Liver (tissue), 9 donors: ENCODE results near the gene SYF2. TPM values are rescaled to one million over a fixed set of nuclear protein-coding genes. Genes with fewer than 3 reads are reported as not detected.

Experiments
- DNase-seq: peaks from one replicate; pipeline ENCODE4 v3.0.0-alpha.2; 2017; ENCODE audit warnings: low spot score
- H3K27ac ChIP-seq, 2 donors: one replicate each; pipeline ENCODE4 v1.7.0; 2013; ENCODE audit warnings: inconsistent platforms in 2 of 2, low read length in 2 of 2, control low read depth in 1 of 2, low read depth in 1 of 2, mild to moderate bottlenecking in 1 of 2
- H3K27me3 ChIP-seq, 4 donors: one replicate each; pipeline versions ENCODE4 v1.6.1 to v1.7.0; 2013; ENCODE audit warnings: low read length in 3 of 4, inconsistent platforms in 1 of 4, mild to moderate bottlenecking in 1 of 4, moderate library complexity in 1 of 4; ENCODE audit not compliant: control insufficient read depth in 4 of 4, insufficient read depth in 4 of 4
- H3K36me3 ChIP-seq, 4 donors: one replicate each; pipeline versions ENCODE4 v1.6.1 to v1.7.0; 2013; ENCODE audit warnings: low read length in 3 of 4, mild to moderate bottlenecking in 3 of 4, low read depth in 1 of 4, moderate library complexity in 1 of 4; ENCODE audit not compliant: control insufficient read depth in 4 of 4, insufficient read depth in 3 of 4
- H3K4me1 ChIP-seq, 4 donors: one replicate each; pipeline versions ENCODE4 v1.6.1 to v1.7.0; 2013; ENCODE audit warnings: low read length in 3 of 4, mild to moderate bottlenecking in 3 of 4, moderate library complexity in 1 of 4; ENCODE audit not compliant: control insufficient read depth in 4 of 4, insufficient read depth in 4 of 4
- H3K4me3 ChIP-seq, 3 donors: one replicate each; pipeline versions ENCODE4 v1.6.1 to v1.7.0; 2013; ENCODE audit warnings: low read length in 3 of 3, control low read depth in 1 of 3, low read depth in 1 of 3, mild to moderate bottlenecking in 1 of 3
- H3K9ac ChIP-seq, 2 donors: one replicate each; pipeline ENCODE4 v1.7.0; 2013; ENCODE audit warnings: low read length in 2 of 2, mild to moderate bottlenecking in 2 of 2, moderate library complexity in 2 of 2, control low read depth in 1 of 2, low read depth in 1 of 2
- H3K9me3 ChIP-seq, 4 donors: one replicate each; pipeline versions ENCODE4 v1.6.1 to v1.7.0; 2013; ENCODE audit warnings: low read length in 3 of 4; ENCODE audit not compliant: control insufficient read depth in 4 of 4
- ATF3 ChIP-seq: IDR thresholded peaks from 2 replicates; pipeline ENCODE4 v1.6.1; 2016; ENCODE audit warnings: antibody characterized with exemption
- EGR1 ChIP-seq, 2 donors: IDR thresholded peaks; 2 replicates each; pipeline ENCODE4 v1.6.1; 2016 to 2018; ENCODE audit warnings: antibody characterized with exemption in 2 of 2, low read depth in 2 of 2
- FOXA1 ChIP-seq: IDR thresholded peaks from 2 replicates; pipeline ENCODE4 v1.6.1; 2016; ENCODE audit warnings: antibody characterized with exemption
- FOXA2 ChIP-seq: IDR thresholded peaks from 2 replicates; pipeline ENCODE4 v1.6.1; 2016; ENCODE audit warnings: antibody characterized with exemption
- GABPA ChIP-seq, 2 donors: IDR thresholded peaks in 1 of 2; conservative IDR thresholded peaks in 1 of 2; 2 replicates each; pipeline ENCODE4 v1.6.1; 2016; ENCODE audit warnings: antibody characterized with exemption in 2 of 2, mild to moderate bottlenecking in 1 of 2, moderate library complexity in 1 of 2
- HNF4A ChIP-seq, 2 donors: conservative IDR thresholded peaks; 2 replicates each; pipeline ENCODE4 v1.6.1; 2016; ENCODE audit warnings: antibody characterized with exemption in 2 of 2, mild to moderate bottlenecking in 2 of 2
- HNF4G ChIP-seq: IDR thresholded peaks from 2 replicates; pipeline ENCODE4 v1.6.1; 2016; ENCODE audit warnings: antibody characterized with exemption
- JUND ChIP-seq, 2 donors: IDR thresholded peaks; 2 replicates each; pipeline ENCODE4 v1.6.1; 2016; ENCODE audit warnings: antibody characterized with exemption in 2 of 2
- MAX ChIP-seq: IDR thresholded peaks from 2 replicates; pipeline ENCODE4 v1.6.1; 2016; ENCODE audit warnings: antibody characterized with exemption
- NR2F2 ChIP-seq: IDR thresholded peaks from 2 replicates; pipeline ENCODE4 v1.6.1; 2016; ENCODE audit warnings: antibody characterized with exemption
- RAD21 ChIP-seq, 2 donors: IDR thresholded peaks; 2 replicates each; pipeline ENCODE4 v1.6.1; 2016; ENCODE audit warnings: antibody characterized with exemption in 2 of 2, mild to moderate bottlenecking in 2 of 2
- REST ChIP-seq: IDR thresholded peaks from 2 replicates; pipeline ENCODE4 v1.6.1; 2016; ENCODE audit warnings: antibody characterized with exemption, mild to moderate bottlenecking
- RXRA ChIP-seq, 2 donors: IDR thresholded peaks; 2 replicates each; pipeline ENCODE4 v1.6.1; 2017 to 2018; ENCODE audit warnings: antibody characterized with exemption in 2 of 2, mild to moderate bottlenecking in 1 of 2
- SP1 ChIP-seq: IDR thresholded peaks from 2 replicates; pipeline ENCODE4 v1.6.1; 2018; ENCODE audit warnings: antibody characterized with exemption, mild to moderate bottlenecking
- TAF1 ChIP-seq: conservative IDR thresholded peaks from 2 replicates; pipeline ENCODE4 v1.6.1; 2016; ENCODE audit warnings: antibody characterized with exemption, mild to moderate bottlenecking
- YY1 ChIP-seq: IDR thresholded peaks from 2 replicates; pipeline ENCODE4 v1.6.1; 2016; ENCODE audit warnings: antibody characterized with exemption, mild to moderate bottlenecking
- ZBTB33 ChIP-seq: IDR thresholded peaks from 2 replicates; pipeline ENCODE4 v1.6.1; 2016; ENCODE audit warnings: antibody characterized with exemption
- WGBS: extraction: QIAGEN DNeasy Blood & Tissue Kit; methylation state at CpG from one replicate; pipeline ENCODE4 v1.1.7; 2013; 5-methylcytosine and 5-hydroxymethylcytosine counted together
- polyA plus RNA-seq, 2 donors: library from polyadenylated mRNA; stranded (reverse) in 1 of 2; unstranded in 1 of 2; fragments of 200-250 nt in 1 of 2; fragments of >200 nt in 1 of 2; fragmentation: Nextera tagmentation in 1 of 2; extraction: Ambion mirVana in 1 of 2; gene quantifications; one replicate each; pipeline versions ENCODE4 v1.2.1 to v1.2.3, GENCODE V29; 2013 to 2015
- total RNA-seq, 2 donors: library from RNA; depleted of rRNA; stranded (reverse); fragments of >200 nt; gene quantifications; one replicate each; pipeline ENCODE4 v1.2.3, GENCODE V29; 2014
- donor health status: healthy.
- donor health status: healthy.
- donor health status: healthy.
- donor health status: healthy.
- donor health status: healthy.

Gene SYF2
- total and polyA plus RNA-seq, 4 donors: 12.0 to 24.0 (median 15.2) TPM

GRCh38 chr1:25208561-25209222 lies 23.6 kb downstream of the SYF2 start (continued):
- no peak for TF ChIP-seq REST
- no peak for TF ChIP-seq SP1
- no peak for TF ChIP-seq NR2F2

GRCh38 chr1:25208092-25208491 lies 24.2 kb downstream of the SYF2 start:
- WGBS: 81% methylated on average over 1 of the region's 1 CpG
- H3K36me3 ChIP-seq: no peaks in the 10 kb centered on the region
- H3K9me3 ChIP-seq: no peaks in the 10 kb centered on the region
- H3K4me1 ChIP-seq: no peaks in the 10 kb centered on the region
- H3K4me3 ChIP-seq: no peak overlapping the region
- no peaks in the 10 kb centered on the region for H3K27me3 ChIP-seq
- H3K27ac ChIP-seq: no peak overlapping the region
- no peak for TF ChIP-seq ATF3
- TF ChIP-seq ZBTB33: no peak
- no peak for TF ChIP-seq SP1
- no peak for TF ChIP-seq JUND (IDR thresholded peaks at IDR 0.05)
- TF ChIP-seq YY1: no peak
- TF ChIP-seq FOXA1: no peak
- DNase-seq: no peak
- no peak overlapping the region for H3K9ac ChIP-seq

- no peak overlapping the region for H3K4me3 ChIP-seq
- H3K27me3 ChIP-seq: no peaks in the 10 kb centered on the region
- 90% methylated on average over 5 of the region's 5 CpGs for WGBS
- no peak overlapping the region for H3K9ac ChIP-seq
- no peaks in the 10 kb centered on the region for H3K4me1 ChIP-seq
- H3K9me3 ChIP-seq: no peaks in the 10 kb centered on the region
- no peaks in the 10 kb centered on the region for H3K36me3 ChIP-seq
- no peak overlapping the region for H3K27ac ChIP-seq
- no peak for DNase-seq
- TF ChIP-seq HNF4G (no peak), NR2F2 (no peak), SP1 (no peak), EGR1 (IDR thresholded peaks at IDR 0.05; ENCODE audit: low read depth in 2 of 2) (no peak), GABPA (IDR thresholded peaks at IDR 0.05 in 1 of 2, conservative IDR thresholded peaks at IDR 0.05 in 1 of 2) (no peak), TAF1 (no peak), JUND (IDR thresholded peaks at IDR 0.05) (no peak), FOXA1 (no peak), RAD21 (IDR thresholded peaks at IDR 0.05) (no peak), YY1 (no peak), MAX (no peak), HNF4A (conservative IDR thresholded peaks at IDR 0.05) (no peak), REST (no peak), ZBTB33 (no peak), RXRA (IDR thresholded peaks at IDR 0.05) (no peak), FOXA2 (no peak)
Observed at GRCh38 chr1:25206201-25206600, 26.1 kb downstream of the SYF2 start.
